Neuronal stem cell (in vitro differentiated cells): ENCODE data around the gene KRTAP3-3.
"Not testable (repeated sequence)": the region's sequence is repeated elsewhere in the genome, so short reads cannot be mapped to it uniquely, and the experiment has no call there.

Experiments
- DNase-seq: peaks from one replicate; pipeline ENCODE4 v3.0.0-alpha.2; 2013; ENCODE audit warnings: low spot score
- H2AFZ ChIP-seq: one replicate; pipeline ENCODE4 v1.6.1; 2013; ENCODE audit warnings: mild to moderate bottlenecking, low read length, inconsistent platforms
- H2AK5ac ChIP-seq: 2 replicates; pipeline ENCODE4 v1.6.1; 2013; ENCODE audit warnings: low read depth, mild to moderate bottlenecking, inconsistent platforms, low read length, moderate library complexity, mixed read lengths
- H2BK120ac ChIP-seq: 2 replicates; pipeline ENCODE4 v1.6.1; 2013; ENCODE audit warnings: low read depth, mild to moderate bottlenecking, inconsistent platforms, low read length, moderate library complexity, mixed read lengths
- H2BK12ac ChIP-seq: one replicate; pipeline ENCODE4 v1.6.1; 2013; ENCODE audit warnings: low read length, inconsistent platforms
- H2BK15ac ChIP-seq: 2 replicates; pipeline ENCODE4 v1.6.1; 2013; ENCODE audit warnings: mild to moderate bottlenecking, low read length, inconsistent platforms, mixed read lengths
- H2BK5ac ChIP-seq: one replicate; pipeline ENCODE4 v1.6.1; 2013; ENCODE audit warnings: inconsistent platforms, mild to moderate bottlenecking, low read length, moderate library complexity
- H3K14ac ChIP-seq: one replicate; pipeline ENCODE4 v1.6.1; 2013; ENCODE audit warnings: low read length, inconsistent platforms
- H3K18ac ChIP-seq: 2 replicates; pipeline ENCODE4 v1.6.1; 2013; ENCODE audit warnings: low read length, inconsistent platforms
- H3K23ac ChIP-seq: 2 replicates; pipeline ENCODE4 v1.6.1; 2013; ENCODE audit warnings: low read depth, mild to moderate bottlenecking, mixed read lengths, low read length, inconsistent platforms; ENCODE audit not compliant: poor library complexity
- H3K27ac ChIP-seq: replicated peaks from 3 replicates; pipeline ENCODE4 v1.5.1; 2013; ENCODE audit warnings: low read length, inconsistent platforms
- H3K27me3 ChIP-seq, 3 experiments: 2 replicates each; pipeline ENCODE4 v1.6.1; 2013; ENCODE audit warnings: low read length in 3 of 3, mild to moderate bottlenecking in 2 of 3, inconsistent platforms in 1 of 3, low read depth in 1 of 3, mixed read lengths in 1 of 3, moderate library complexity in 1 of 3; ENCODE audit not compliant: control insufficient read depth in 3 of 3, insufficient read depth in 3 of 3
- H3K36me3 ChIP-seq, 2 donors: replicated peaks in 1 of 2; 2 replicates each; pipeline ENCODE4 v1.6.1; 2013; ENCODE audit warnings: low read length in 2 of 2; ENCODE audit not compliant: control insufficient read depth in 2 of 2, insufficient read depth in 2 of 2
- H3K4ac ChIP-seq: 2 replicates; pipeline ENCODE4 v1.6.1; 2013; ENCODE audit warnings: inconsistent platforms, mild to moderate bottlenecking, low read length, moderate library complexity
- H3K4me1 ChIP-seq, 2 donors: 1 replicate in 1 of 2; 2 replicates in 1 of 2; pipeline ENCODE4 v1.6.1; 2013; ENCODE audit warnings: low read length in 2 of 2, low read depth in 1 of 2; ENCODE audit not compliant: control insufficient read depth in 2 of 2, insufficient read depth in 1 of 2
- H3K4me2 ChIP-seq: one replicate; pipeline ENCODE4 v1.6.1; 2013; ENCODE audit warnings: mild to moderate bottlenecking, low read length, inconsistent platforms; ENCODE audit not compliant: insufficient read depth, poor library complexity, severe bottlenecking
- H3K4me3 ChIP-seq, 2 donors: 2 replicates each; pipeline ENCODE4 v1.5.1; 2013; ENCODE audit warnings: low read length in 2 of 2, mild to moderate bottlenecking in 2 of 2, inconsistent platforms in 1 of 2, moderate library complexity in 1 of 2
- H3K79me1 ChIP-seq: one replicate; pipeline ENCODE4 v1.6.1; 2013; ENCODE audit warnings: low read depth, mild to moderate bottlenecking, inconsistent platforms, low read length, moderate library complexity
- H3K9ac ChIP-seq: one replicate; pipeline ENCODE4 v1.6.1; 2013; ENCODE audit warnings: mild to moderate bottlenecking, low read depth, low read length, inconsistent platforms; ENCODE audit not compliant: poor library complexity
- H3K9me3 ChIP-seq, 2 donors: replicated peaks in 1 of 2; 2 replicates each; pipeline versions ENCODE3 to v1.6.1; 2013; ENCODE audit warnings: low read length in 2 of 2, mild to moderate bottlenecking in 2 of 2, inconsistent platforms in 1 of 2, low read depth in 1 of 2, mixed read lengths in 1 of 2, moderate library complexity in 1 of 2; ENCODE audit not compliant: control insufficient read depth in 2 of 2, insufficient read depth in 1 of 2
- H4K8ac ChIP-seq: one replicate; pipeline ENCODE4 v1.6.1; 2013; ENCODE audit warnings: low read depth, mild to moderate bottlenecking, inconsistent platforms, low read length, moderate library complexity
- H4K91ac ChIP-seq: one replicate; pipeline ENCODE4 v1.6.1; 2013; ENCODE audit warnings: low read length, low read depth, mild to moderate bottlenecking, inconsistent platforms; ENCODE audit not compliant: poor library complexity
- WGBS, 2 donors: extraction: QIAGEN DNeasy Blood & Tissue Kit; methylation state at CpG; one replicate each; pipeline ENCODE4 v1.1.7; 2013; ENCODE audit warnings: missing lambda C conversion rate in 2 of 2, mixed read lengths in 1 of 2; ENCODE audit not compliant: insufficient read length in 2 of 2, insufficient replicate concordance in 1 of 2; ENCODE audit errors: extremely low coverage in 2 of 2; 5-methylcytosine and 5-hydroxymethylcytosine counted together

The KRTAP3-3 gene

GRCh38 chr17:40999563-40999962 lies 5.6 kb upstream of the KRTAP3-3 start, which contains the start of gene KRTAP3-2:
TSS of gene KRTAP3-2 (minus strand) at chr17:40999906. CDS start at chr17:40999853, 53 bp downstream.
- H3K4me1 ChIP-seq, H3K14ac ChIP-seq, DNase-seq, H2AK5ac ChIP-seq, H3K79me1 ChIP-seq, H3K36me3 ChIP-seq, H3K4ac ChIP-seq, H2BK15ac ChIP-seq, H2BK5ac ChIP-seq, H3K9me3 ChIP-seq, H3K4me2 ChIP-seq, H3K9ac ChIP-seq, H3K27me3 ChIP-seq, H2BK120ac ChIP-seq, H3K27ac ChIP-seq, H3K23ac ChIP-seq, H3K18ac ChIP-seq, H4K91ac ChIP-seq, H2AFZ ChIP-seq: not testable (repeated sequence)
- Histone ChIP-seq H4K8ac (peak within 1 kb of the TSS; percentile 82), H3K4me3 (peak within 1 kb of the TSS in 1 of 2 donors; percentile 67), H2BK12ac (peak within 1 kb of the TSS; percentile 14)
- WGBS, 2 donors, result no CpG with 5 or more reads among the region's 6 CpGs

DNA sequence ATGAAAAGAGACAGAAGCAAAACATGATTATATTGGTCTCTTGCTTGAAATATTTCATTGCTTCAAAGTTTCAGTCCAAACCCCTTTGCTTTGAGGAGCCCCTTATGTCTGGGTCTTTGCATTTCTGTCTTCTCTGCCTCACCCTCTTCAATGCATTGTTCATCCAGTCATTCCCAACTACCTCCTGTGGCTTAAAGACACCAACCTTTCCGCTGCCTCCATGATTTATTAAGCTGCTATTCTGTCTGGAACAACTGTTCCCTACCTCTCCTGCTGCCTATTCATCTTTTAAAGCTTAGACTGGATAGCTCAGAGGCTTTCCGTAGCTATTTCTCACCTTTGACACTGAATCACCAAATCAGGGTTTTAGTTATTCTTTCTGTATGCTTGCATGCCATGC lies 3.4 kb upstream of the KRTAP3-3 start:
- no peak overlapping the region for H2BK5ac ChIP-seq
- H3K18ac ChIP-seq, result no peak overlapping the region
- no peak overlapping the region for H4K8ac ChIP-seq
- no peak overlapping the region for H3K4me3 ChIP-seq
- peaks cover 0 to 3% (median 0%) of the 10 kb centered on the region in 3 experiments for H3K27me3 ChIP-seq
- DNase-seq, result no peak
- H4K91ac ChIP-seq, result no peak overlapping the region
- no peak overlapping the region for H2BK12ac ChIP-seq
- H3K4me2 ChIP-seq, result no peak overlapping the region
- no peak overlapping the region for H3K4ac ChIP-seq
- no CpG with 5 or more reads among the region's 2 CpGs for WGBS, 2 donors
- H3K14ac ChIP-seq, result no peak overlapping the region
- no peaks in the 10 kb centered on the region for H3K36me3 ChIP-seq
- H3K79me1 ChIP-seq, result no peaks in the 10 kb centered on the region
- H3K27ac ChIP-seq, result no peak overlapping the region
- peaks cover 0 to 2% of the 10 kb centered on the region in 2 donors for H3K4me1 ChIP-seq
- no peak overlapping the region for H2BK15ac ChIP-seq
- no peak overlapping the region for H3K9ac ChIP-seq
- H2AK5ac ChIP-seq, result no peak overlapping the region
- H3K9me3 ChIP-seq, result no peaks in the 10 kb centered on the region
- no peak overlapping the region for H3K23ac ChIP-seq
- no peak overlapping the region for H2BK120ac ChIP-seq
- no peak overlapping the region for H2AFZ ChIP-seq

GRCh38 chr17:40996829-40997228 lies 2.9 kb upstream of the KRTAP3-3 start:
- Histone ChIP-seq H3K18ac (no peak overlapping the region), H3K79me1 (no peaks in the 10 kb centered on the region), H2BK5ac (no peak overlapping the region), H2BK12ac (no peak overlapping the region), H4K8ac (no peak overlapping the region), H2BK120ac (no peak overlapping the region), H3K27me3 (peaks cover 0 to 3% (median 0%) of the 10 kb centered on the region in 3 experiments), H2BK15ac (no peak overlapping the region), H3K4ac (no peak overlapping the region), H3K4me1 (peaks cover 0 to 2% of the 10 kb centered on the region in 2 donors), H3K27ac (no peak overlapping the region), H2AFZ (no peak overlapping the region), H3K14ac (no peak overlapping the region), H3K23ac (no peak overlapping the region), H2AK5ac (no peak overlapping the region), H3K9ac (no peak overlapping the region), H3K4me2 (no peak overlapping the region), H3K36me3 (no peaks in the 10 kb centered on the region), H3K9me3 (no peaks in the 10 kb centered on the region), H3K4me3 (no peak overlapping the region), H4K91ac (no peak overlapping the region)
- WGBS, 2 donors, result no CpG with 5 or more reads among the region's 4 CpGs
- no peak for DNase-seq

- Histone ChIP-seq H3K4me1 (peaks cover 0 to 2% of the 10 kb centered on the region in 2 donors), H2BK15ac (no peak overlapping the region), H3K23ac (no peak overlapping the region), H3K9me3 (no peaks in the 10 kb centered on the region), H3K36me3 (no peaks in the 10 kb centered on the region), H2BK120ac (no peak overlapping the region), H3K9ac (no peak overlapping the region), H3K4ac (no peak overlapping the region), H3K4me2 (no peak overlapping the region), H2BK5ac (no peak overlapping the region), H3K27ac (no peak overlapping the region), H3K27me3 (peaks cover 0 to 3% (median 0%) of the 10 kb centered on the region in 3 experiments), H2BK12ac (no peak overlapping the region), H2AFZ (no peak overlapping the region), H3K4me3 (no peak overlapping the region), H4K8ac (no peak overlapping the region), H3K18ac (no peak overlapping the region), H2AK5ac (no peak overlapping the region), H3K14ac (no peak overlapping the region), H3K79me1 (no peaks in the 10 kb centered on the region), H4K91ac (no peak overlapping the region)
- DNase-seq, result no peak
- no CpG with 5 or more reads among the region's 1 CpG for WGBS, 2 donors
Observed at GRCh38 chr17:40995116-40995515, 1.2 kb upstream of the KRTAP3-3 start.
